Mucosa of descending colon (tissue), 3 donors: ENCODE data around the gene DDX31. TPM values are rescaled to one million over a fixed set of nuclear protein-coding genes. Genes with fewer than 3 reads are reported as not detected.

Experiments used
- ATAC-seq: fragments of 200-7000 bp; cut with Tn5 transposase; one replicate; pipeline ENCODE4 v1.9.1; 2020; ENCODE audit warnings: mild to moderate bottlenecking, moderate library complexity
- DNase-seq, 3 donors: peaks; one replicate each; pipeline ENCODE4 v3.0.0-alpha.2; 2020
- H3K36me3 ChIP-seq: fragments of 200-600 bp; one replicate; pipeline ENCODE4 v1.8.0; 2021; ENCODE audit warnings: low read depth, mild to moderate bottlenecking
- H3K4me1 ChIP-seq: fragments of 200-600 bp; one replicate; pipeline ENCODE4 v1.8.0; 2021; ENCODE audit warnings: low read depth, mild to moderate bottlenecking
- H3K4me3 ChIP-seq: fragments of 200-600 bp; one replicate; pipeline ENCODE4 v1.8.0; 2021; ENCODE audit warnings: mild to moderate bottlenecking
- H3K9me3 ChIP-seq: fragments of 200-600 bp; one replicate; pipeline ENCODE4 v1.8.0; 2021; ENCODE audit warnings: mild to moderate bottlenecking
- intact Hi-C, 2 donors: fragments of 100-400 bp; cut with DNase I in 1 of 2; cut with micrococcal nuclease in 1 of 2; formaldehyde crosslinking; loops; one replicate each; pipeline versions ENCODE4 v1.11.0 to v1.11.1; 2022; cut with DNase I, micrococcal nuclease
- total RNA-seq, 3 donors: library from RNA; stranded (reverse); fragmentation: NEBNext Ultra II Directional in 2 of 3; extraction: Animal tissue kit (Norgen Biotek cat#: 25700) in 2 of 3; gene quantifications; one replicate each; pipeline versions ENCODE4 v1.2.1 to v1.2.4, GENCODE V29; 2021 to 2023
- TF ChIP-seq, protein P1 (sequence below): fragments of 200-600 bp; IDR thresholded peaks from one replicate; pipeline ENCODE4 v1.8.0; 2022; ENCODE audit warnings: antibody characterized with exemption, mild to moderate bottlenecking
- donor health status: DM: no; HTN: no; CAD: no; lungs with moderate emphysema.
- donor health status: DM: no; HTN: no; CAD: no.
- donor health status: DM: no; HTN: yes; CAD: no.

DDX31 gene
- total RNA-seq, 3 donors from 2014 or later: 8.7 to 11.2 (median 9.5) TPM

DNA sequence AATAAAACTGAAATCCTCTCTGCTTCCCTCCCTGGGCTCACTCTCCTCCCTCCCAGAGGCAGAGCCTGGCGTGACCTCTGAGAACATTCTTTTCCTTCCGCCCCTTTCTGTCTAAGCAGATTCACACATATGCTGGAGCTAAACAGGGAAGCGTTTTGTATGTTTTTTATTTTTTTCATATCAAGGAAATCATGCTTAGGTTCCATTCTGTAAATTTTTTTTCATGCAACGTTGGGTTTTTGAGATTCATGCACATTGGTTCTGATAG, 107.5 kb downstream of the DDX31 start:
- no peak overlapping the region for H3K4me3 ChIP-seq
- intact Hi-C loops: no loop called here
- H3K36me3 ChIP-seq: no peaks in the 10 kb centered on the region
- H3K9me3 ChIP-seq: no peaks in the 10 kb centered on the region
- DNase-seq: no peak
- no peaks in the 10 kb centered on the region for H3K4me1 ChIP-seq
- no peak for ATAC-seq
- TF ChIP-seq, protein P1, sequence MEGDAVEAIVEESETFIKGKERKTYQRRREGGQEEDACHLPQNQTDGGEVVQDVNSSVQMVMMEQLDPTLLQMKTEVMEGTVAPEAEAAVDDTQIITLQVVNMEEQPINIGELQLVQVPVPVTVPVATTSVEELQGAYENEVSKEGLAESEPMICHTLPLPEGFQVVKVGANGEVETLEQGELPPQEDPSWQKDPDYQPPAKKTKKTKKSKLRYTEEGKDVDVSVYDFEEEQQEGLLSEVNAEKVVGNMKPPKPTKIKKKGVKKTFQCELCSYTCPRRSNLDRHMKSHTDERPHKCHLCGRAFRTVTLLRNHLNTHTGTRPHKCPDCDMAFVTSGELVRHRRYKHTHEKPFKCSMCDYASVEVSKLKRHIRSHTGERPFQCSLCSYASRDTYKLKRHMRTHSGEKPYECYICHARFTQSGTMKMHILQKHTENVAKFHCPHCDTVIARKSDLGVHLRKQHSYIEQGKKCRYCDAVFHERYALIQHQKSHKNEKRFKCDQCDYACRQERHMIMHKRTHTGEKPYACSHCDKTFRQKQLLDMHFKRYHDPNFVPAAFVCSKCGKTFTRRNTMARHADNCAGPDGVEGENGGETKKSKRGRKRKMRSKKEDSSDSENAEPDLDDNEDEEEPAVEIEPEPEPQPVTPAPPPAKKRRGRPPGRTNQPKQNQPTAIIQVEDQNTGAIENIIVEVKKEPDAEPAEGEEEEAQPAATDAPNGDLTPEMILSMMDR: no peak

DNA sequence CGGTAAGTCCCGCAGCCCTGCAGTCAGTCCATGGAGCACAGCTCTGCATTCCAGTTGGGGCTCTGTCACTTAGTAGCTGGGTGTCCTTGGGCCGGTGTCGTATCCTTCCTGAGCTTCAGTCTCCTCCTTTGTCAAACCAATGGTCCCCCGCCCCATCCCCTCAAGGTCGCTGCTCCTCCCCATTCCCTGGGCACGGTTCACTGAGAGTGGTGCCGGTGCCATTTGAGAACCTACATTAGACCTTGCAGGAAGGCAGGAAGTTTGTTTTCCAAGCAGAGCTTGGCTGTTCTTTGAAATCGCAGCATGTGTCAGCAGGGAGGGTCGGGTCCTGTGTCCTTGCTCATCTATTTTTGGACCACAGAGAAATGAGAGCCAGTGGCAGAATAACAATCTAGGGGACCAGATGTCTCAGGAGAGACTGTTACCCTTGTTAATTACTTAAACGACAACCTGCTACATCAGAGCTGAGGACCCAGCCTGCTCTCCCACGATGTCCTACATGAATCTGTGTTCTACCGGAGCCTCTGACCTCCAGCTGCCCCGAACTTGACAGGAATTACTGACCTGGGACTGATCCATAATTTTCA, 109.1 kb downstream of the DDX31 start:
- Histone ChIP-seq H3K36me3 (no peaks in the 10 kb centered on the region), H3K4me1 (no peaks in the 10 kb centered on the region), H3K9me3 (no peaks in the 10 kb centered on the region), H3K4me3 (no peak overlapping the region)
- no peak for ATAC-seq
- DNase-seq: no peak
- TF ChIP-seq, protein P1: no peak
- intact Hi-C loops: no loop called here

DNA sequence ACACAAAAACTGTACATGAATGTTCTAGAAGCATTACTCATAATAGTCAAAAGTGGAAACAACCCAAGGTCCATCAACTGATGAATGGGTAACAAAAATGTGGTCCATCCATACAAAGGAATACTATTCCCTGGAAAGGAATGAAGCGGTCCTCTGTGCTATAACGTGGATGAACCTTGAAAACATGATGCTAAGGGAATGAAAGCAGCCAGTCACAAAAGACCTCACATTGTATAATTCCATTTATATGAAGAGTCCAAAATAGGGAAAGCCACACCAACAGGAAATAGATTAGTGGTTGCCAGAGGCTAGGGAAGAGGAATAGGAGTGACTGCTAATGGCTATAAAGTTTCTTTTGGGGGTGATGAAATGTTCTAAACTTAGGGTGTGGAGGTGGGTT, 110.1 kb downstream of the DDX31 start:
- TF ChIP-seq, protein P1: no peak
- intact Hi-C loops: no loop called here
- ATAC-seq: no peak

DNA sequence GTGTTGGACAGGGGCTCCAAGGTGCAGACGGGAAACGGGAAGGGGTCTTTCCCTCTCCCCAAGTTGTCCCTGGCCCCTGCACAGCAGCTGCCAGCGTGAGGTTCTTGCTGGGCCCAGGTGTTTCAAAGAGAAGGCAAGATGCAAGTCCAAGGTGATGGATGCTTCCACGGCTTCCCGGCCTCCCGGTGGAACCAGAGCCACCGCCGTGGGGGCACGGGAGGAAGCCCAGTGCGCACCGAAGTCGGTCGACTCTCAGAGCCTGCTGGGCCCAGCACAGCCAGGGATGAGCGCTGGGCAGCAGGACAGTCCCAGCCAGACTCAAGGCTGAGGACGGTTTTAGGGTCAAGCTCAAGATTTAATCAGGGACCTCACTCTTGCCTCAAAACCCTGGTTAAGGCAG, 112.6 kb downstream of the DDX31 start:
- TF ChIP-seq, protein P1: no peak
- ATAC-seq: no peak

More for the DNA sequence above, 110.1 kb downstream of the DDX31 start:
- DNase-seq: no peak
- H3K9me3 ChIP-seq: no peaks in the 10 kb centered on the region
- H3K4me1 ChIP-seq: no peaks in the 10 kb centered on the region
- no peaks in the 10 kb centered on the region for H3K36me3 ChIP-seq
- no peak overlapping the region for H3K4me3 ChIP-seq

DNA sequence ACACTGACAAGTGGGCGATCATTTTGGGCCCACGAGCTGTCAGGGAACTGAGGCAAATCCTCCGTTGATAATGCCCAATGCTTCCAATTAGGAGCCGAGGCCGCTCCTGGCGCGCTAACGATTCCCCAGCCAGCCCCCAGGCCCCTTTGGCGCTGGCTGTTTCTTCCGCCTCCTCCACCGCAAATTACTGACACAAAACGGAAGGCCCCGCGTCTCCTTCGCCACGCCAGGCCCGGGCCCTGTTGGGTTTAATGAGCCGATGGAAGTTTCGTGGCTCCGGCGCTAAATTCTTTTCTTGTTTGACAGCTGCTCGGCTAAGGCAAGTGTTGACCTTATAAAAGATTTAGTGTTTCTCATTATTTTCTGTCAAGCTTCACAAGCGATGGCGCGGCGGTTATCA, 113.1 kb downstream of the DDX31 start:
- ATAC-seq (no peak), DNase-seq (no peak)
- no peaks in the 10 kb centered on the region for H3K36me3 ChIP-seq
- TF ChIP-seq, protein P1: no peak
- H3K4me1 ChIP-seq: no peaks in the 10 kb centered on the region
- intact Hi-C loops: no loop called here
- no peaks in the 10 kb centered on the region for H3K9me3 ChIP-seq
- no peak overlapping the region for H3K4me3 ChIP-seq

More for the DNA sequence above, 112.6 kb downstream of the DDX31 start:
- Histone ChIP-seq H3K9me3 (no peaks in the 10 kb centered on the region), H3K36me3 (no peaks in the 10 kb centered on the region), H3K4me3 (no peak overlapping the region), H3K4me1 (no peaks in the 10 kb centered on the region)
- intact Hi-C loops: no loop called here
- no peak for DNase-seq

DNA sequence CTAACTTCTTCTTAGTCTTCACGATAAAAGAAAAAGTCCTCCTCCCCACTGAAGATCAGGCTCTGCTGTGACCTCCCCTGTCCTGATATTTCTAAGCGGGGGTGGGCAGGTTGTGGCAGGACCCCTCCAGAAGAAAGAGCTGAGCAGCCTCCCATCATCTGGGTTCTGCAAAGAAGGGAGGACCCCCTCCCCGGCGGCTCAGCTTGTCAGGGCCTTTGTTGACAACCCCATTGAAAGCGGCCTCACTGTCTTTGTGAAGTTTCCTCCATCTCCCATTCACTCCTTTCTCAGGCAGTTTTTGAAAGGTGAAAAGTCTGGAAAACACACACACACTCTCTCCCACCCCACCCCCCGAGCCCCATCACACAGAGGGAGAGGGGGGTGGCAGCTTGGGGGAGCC, 113.5 kb downstream of the DDX31 start:
- H3K4me1 ChIP-seq: no peaks in the 10 kb centered on the region
- TF ChIP-seq, protein P1: no peak
- H3K36me3 ChIP-seq: no peaks in the 10 kb centered on the region
- intact Hi-C loops: no loop called here
- no peak for DNase-seq
- H3K4me3 ChIP-seq: no peak overlapping the region
- no peak for ATAC-seq
- no peaks in the 10 kb centered on the region for H3K9me3 ChIP-seq
